Skeletal muscle tissue (tissue), 4 donors: Measurements from ENCODE around the gene TMEM135. TPM values are rescaled to one million over a fixed set of nuclear protein-coding genes. Genes with fewer than 3 reads are reported as not detected.

Source experiments
- H3K27ac ChIP-seq: one replicate; pipeline ENCODE4 v1.7.0; 2013; ENCODE audit warnings: mild to moderate bottlenecking, low read depth, low read length, inconsistent platforms
- H3K27me3 ChIP-seq, 3 donors: one replicate each; pipeline ENCODE4 v1.7.0; 2013; ENCODE audit warnings: low read length in 3 of 3; ENCODE audit not compliant: control insufficient read depth in 3 of 3, insufficient read depth in 3 of 3
- H3K36me3 ChIP-seq, 3 donors: one replicate each; pipeline ENCODE4 v1.7.0; 2013; ENCODE audit warnings: low read length in 3 of 3; ENCODE audit not compliant: control insufficient read depth in 3 of 3, insufficient read depth in 3 of 3
- H3K4me1 ChIP-seq, 3 donors: one replicate each; pipeline ENCODE4 v1.7.0; 2013; ENCODE audit warnings: low read length in 3 of 3, mild to moderate bottlenecking in 3 of 3; ENCODE audit not compliant: control insufficient read depth in 3 of 3, insufficient read depth in 3 of 3
- H3K4me3 ChIP-seq, 3 donors: one replicate each; pipeline ENCODE4 v1.7.0; 2013; ENCODE audit warnings: low read length in 3 of 3
- H3K9ac ChIP-seq, 3 donors: one replicate each; pipeline ENCODE4 v1.7.0; 2013; ENCODE audit warnings: low read length in 3 of 3, mild to moderate bottlenecking in 3 of 3, moderate library complexity in 2 of 3, low read depth in 1 of 3
- H3K9me3 ChIP-seq, 3 donors: one replicate each; pipeline ENCODE4 v1.7.0; 2013; ENCODE audit warnings: low read length in 3 of 3; ENCODE audit not compliant: control insufficient read depth in 3 of 3
- total RNA-seq: library from RNA; depleted of rRNA; stranded (reverse); fragments of >200 nt; gene quantifications from one replicate; pipeline ENCODE4 v1.2.3, GENCODE V29; 2014
- donor health status: Osteomylitis.

Gene TMEM135
- total RNA-seq, 1 donor from 2014 or later = 35.5 TPM

GRCh38 chr11:87298155-87298554, 260.4 kb downstream of the TMEM135 start:
- no peak overlapping the region for H3K4me3 ChIP-seq
- H3K4me1 ChIP-seq = peaks cover 0 to 12% (median 2%) of the 10 kb centered on the region in 3 donors
- no peaks in the 10 kb centered on the region for H3K36me3 ChIP-seq
- H3K9me3 ChIP-seq = no peaks in the 10 kb centered on the region
- H3K27ac ChIP-seq = no peak overlapping the region
- no peak overlapping the region for H3K9ac ChIP-seq
- H3K27me3 ChIP-seq = no peaks in the 10 kb centered on the region

GRCh38 chr11:87299041-87299481, 261.3 kb downstream of the TMEM135 start:
- Histone ChIP-seq H3K9me3 (no peaks in the 10 kb centered on the region), H3K4me1 (peaks cover 0 to 12% (median 2%) of the 10 kb centered on the region in 3 donors), H3K36me3 (no peaks in the 10 kb centered on the region), H3K9ac (no peak overlapping the region), H3K27me3 (no peaks in the 10 kb centered on the region), H3K4me3 (no peak overlapping the region), H3K27ac (no peak overlapping the region)

GRCh38 chr11:87300640-87301380, 263.1 kb downstream of the TMEM135 start:
- no peaks in the 10 kb centered on the region for H3K9me3 ChIP-seq
- H3K36me3 ChIP-seq = no peaks in the 10 kb centered on the region
- no peak overlapping the region for H3K27ac ChIP-seq

GRCh38 chr11:87301785-87302540, 264.2 kb downstream of the TMEM135 start:
- Histone ChIP-seq H3K4me3 (no peak overlapping the region), H3K27ac (no peak overlapping the region), H3K27me3 (no peaks in the 10 kb centered on the region), H3K36me3 (no peaks in the 10 kb centered on the region), H3K9me3 (no peaks in the 10 kb centered on the region), H3K4me1 (peaks cover 0 to 12% (median 2%) of the 10 kb centered on the region in 3 donors), H3K9ac (no peak overlapping the region)

More at GRCh38 chr11:87300640-87301380, 263.1 kb downstream of the TMEM135 start:
- Histone ChIP-seq H3K9ac (peak overlapping the region in 1 of 3 donors; percentile 24), H3K4me3 (no peak overlapping the region), H3K27me3 (no peaks in the 10 kb centered on the region), H3K4me1 (peaks cover 0 to 12% (median 2%) of the 10 kb centered on the region in 3 donors)

- Histone ChIP-seq H3K27me3 (no peaks in the 10 kb centered on the region), H3K27ac (no peak overlapping the region), H3K9me3 (no peaks in the 10 kb centered on the region), H3K4me3 (no peak overlapping the region), H3K36me3 (no peaks in the 10 kb centered on the region), H3K9ac (no peak overlapping the region), H3K4me1 (peaks cover 0 to 12% (median 2%) of the 10 kb centered on the region in 3 donors)
Measured at GRCh38 chr11:87304412-87304811, 266.7 kb downstream of the TMEM135 start.

GRCh38 chr11:87306262-87306851, 268.6 kb downstream of the TMEM135 start:
- H3K27ac ChIP-seq = no peak overlapping the region
- no peaks in the 10 kb centered on the region for H3K4me1 ChIP-seq
- H3K36me3 ChIP-seq = peaks cover 0 to 2% (median 0%) of the 10 kb centered on the region in 3 donors

GRCh38 chr11:87307101-87307500, 269.4 kb downstream of the TMEM135 start:
- H3K9ac ChIP-seq = no peak overlapping the region
- peaks cover 0 to 2% (median 0%) of the 10 kb centered on the region in 3 donors for H3K36me3 ChIP-seq
- H3K27me3 ChIP-seq = no peaks in the 10 kb centered on the region
- H3K4me3 ChIP-seq = no peak overlapping the region
- H3K27ac ChIP-seq = no peak overlapping the region
- H3K9me3 ChIP-seq = no peaks in the 10 kb centered on the region
- no peaks in the 10 kb centered on the region for H3K4me1 ChIP-seq

More at GRCh38 chr11:87306262-87306851, 268.6 kb downstream of the TMEM135 start:
- Histone ChIP-seq H3K4me3 (no peak overlapping the region), H3K9ac (no peak overlapping the region), H3K9me3 (no peaks in the 10 kb centered on the region), H3K27me3 (no peaks in the 10 kb centered on the region)

GRCh38 chr11:87315229-87315628, 277.5 kb downstream of the TMEM135 start:
- H3K4me1 ChIP-seq = no peaks in the 10 kb centered on the region
- no peak overlapping the region for H3K27ac ChIP-seq
- no peaks in the 10 kb centered on the region for H3K27me3 ChIP-seq
- no peaks in the 10 kb centered on the region for H3K36me3 ChIP-seq
- no peak overlapping the region for H3K4me3 ChIP-seq
- no peaks in the 10 kb centered on the region for H3K9me3 ChIP-seq
- H3K9ac ChIP-seq = no peak overlapping the region

GRCh38 chr11:87316491-87316890, 278.8 kb downstream of the TMEM135 start:
- H3K4me1 ChIP-seq = no peaks in the 10 kb centered on the region
- no peaks in the 10 kb centered on the region for H3K9me3 ChIP-seq
- no peak overlapping the region for H3K9ac ChIP-seq

More at GRCh38 chr11:87316491-87316890, 278.8 kb downstream of the TMEM135 start:
- no peaks in the 10 kb centered on the region for H3K27me3 ChIP-seq
- H3K27ac ChIP-seq = no peak overlapping the region
- H3K36me3 ChIP-seq = peaks cover 0 to 4% (median 0%) of the 10 kb centered on the region in 3 donors
- H3K4me3 ChIP-seq = no peak overlapping the region
